Vagina (tissue), 2 donors: Measurements from ENCODE around the gene UTY.

ENCODE experiments used
- POLR2A ChIP-seq, 2 donors: fragments of 450-650 bp; IDR thresholded peaks; one replicate each; pipeline ENCODE4 v1.6.1; 2017; ENCODE audit warnings: antibody characterized with exemption in 2 of 2, mild to moderate bottlenecking in 2 of 2, moderate library complexity in 2 of 2
- POLR2AphosphoS5 ChIP-seq, 2 donors: sonication (generic); formaldehyde crosslinking; IDR thresholded peaks; one replicate each; pipeline ENCODE4 v1.9.0; 2017; ENCODE audit warnings: antibody characterized with exemption in 2 of 2, mild to moderate bottlenecking in 2 of 2, low read depth in 1 of 2; ENCODE audit not compliant: insufficient read depth in 1 of 2
- TF ChIP-seq, protein P1 (sequence below), 3 experiments: fragments of 450-650 bp in 2 of 3; fragments of 200-600 bp in 1 of 3; sonication (generic) in 1 of 3; IDR thresholded peaks; one replicate each; pipeline ENCODE4 v1.5.1; 2017 to 2019; ENCODE audit warnings: antibody characterized with exemption in 3 of 3, mild to moderate bottlenecking in 2 of 3, moderate library complexity in 2 of 3

DNA sequence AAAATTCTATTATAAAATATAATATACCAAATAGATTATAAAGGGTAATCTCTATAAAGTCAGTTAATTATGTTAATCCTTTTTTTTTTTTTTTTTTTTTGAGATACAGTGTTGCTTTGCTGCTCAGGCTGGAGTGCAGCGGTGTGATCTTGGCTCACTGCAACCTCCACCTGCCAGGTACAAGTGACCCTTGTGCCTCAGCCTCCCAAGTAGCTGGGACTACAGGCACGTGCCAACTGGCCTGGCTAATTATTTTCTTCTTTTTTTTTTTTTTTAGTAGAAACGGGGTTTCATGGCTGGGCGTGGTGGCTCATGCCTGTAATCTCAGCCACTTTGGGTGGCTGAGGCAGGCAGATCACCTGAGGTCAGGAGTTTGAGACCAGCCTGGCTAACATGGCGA, 141.9 kb downstream of the UTY start:
- TF ChIP-seq POLR2A (IDR thresholded peaks at IDR 0.05): no peak
- TF ChIP-seq, protein P1, sequence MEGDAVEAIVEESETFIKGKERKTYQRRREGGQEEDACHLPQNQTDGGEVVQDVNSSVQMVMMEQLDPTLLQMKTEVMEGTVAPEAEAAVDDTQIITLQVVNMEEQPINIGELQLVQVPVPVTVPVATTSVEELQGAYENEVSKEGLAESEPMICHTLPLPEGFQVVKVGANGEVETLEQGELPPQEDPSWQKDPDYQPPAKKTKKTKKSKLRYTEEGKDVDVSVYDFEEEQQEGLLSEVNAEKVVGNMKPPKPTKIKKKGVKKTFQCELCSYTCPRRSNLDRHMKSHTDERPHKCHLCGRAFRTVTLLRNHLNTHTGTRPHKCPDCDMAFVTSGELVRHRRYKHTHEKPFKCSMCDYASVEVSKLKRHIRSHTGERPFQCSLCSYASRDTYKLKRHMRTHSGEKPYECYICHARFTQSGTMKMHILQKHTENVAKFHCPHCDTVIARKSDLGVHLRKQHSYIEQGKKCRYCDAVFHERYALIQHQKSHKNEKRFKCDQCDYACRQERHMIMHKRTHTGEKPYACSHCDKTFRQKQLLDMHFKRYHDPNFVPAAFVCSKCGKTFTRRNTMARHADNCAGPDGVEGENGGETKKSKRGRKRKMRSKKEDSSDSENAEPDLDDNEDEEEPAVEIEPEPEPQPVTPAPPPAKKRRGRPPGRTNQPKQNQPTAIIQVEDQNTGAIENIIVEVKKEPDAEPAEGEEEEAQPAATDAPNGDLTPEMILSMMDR (IDR thresholded peaks at IDR 0.05): no peak
- TF ChIP-seq POLR2AphosphoS5 (IDR thresholded peaks at IDR 0.05; ENCODE audit: insufficient read depth in 1 of 2, low read depth in 1 of 2): no peak
